ENCODE results near the gene GYPB.
"Not testable (repeated sequence)": the region's sequence is repeated elsewhere in the genome, so short reads cannot be mapped to it uniquely, and the experiment has no call there.

GRCh38 chr4:144050631-144051030, 31.5 kb upstream of the GYPB start:
- TF ChIP-seq, protein P1, sequence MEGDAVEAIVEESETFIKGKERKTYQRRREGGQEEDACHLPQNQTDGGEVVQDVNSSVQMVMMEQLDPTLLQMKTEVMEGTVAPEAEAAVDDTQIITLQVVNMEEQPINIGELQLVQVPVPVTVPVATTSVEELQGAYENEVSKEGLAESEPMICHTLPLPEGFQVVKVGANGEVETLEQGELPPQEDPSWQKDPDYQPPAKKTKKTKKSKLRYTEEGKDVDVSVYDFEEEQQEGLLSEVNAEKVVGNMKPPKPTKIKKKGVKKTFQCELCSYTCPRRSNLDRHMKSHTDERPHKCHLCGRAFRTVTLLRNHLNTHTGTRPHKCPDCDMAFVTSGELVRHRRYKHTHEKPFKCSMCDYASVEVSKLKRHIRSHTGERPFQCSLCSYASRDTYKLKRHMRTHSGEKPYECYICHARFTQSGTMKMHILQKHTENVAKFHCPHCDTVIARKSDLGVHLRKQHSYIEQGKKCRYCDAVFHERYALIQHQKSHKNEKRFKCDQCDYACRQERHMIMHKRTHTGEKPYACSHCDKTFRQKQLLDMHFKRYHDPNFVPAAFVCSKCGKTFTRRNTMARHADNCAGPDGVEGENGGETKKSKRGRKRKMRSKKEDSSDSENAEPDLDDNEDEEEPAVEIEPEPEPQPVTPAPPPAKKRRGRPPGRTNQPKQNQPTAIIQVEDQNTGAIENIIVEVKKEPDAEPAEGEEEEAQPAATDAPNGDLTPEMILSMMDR (IDR thresholded peaks at IDR 0.05) = not testable (repeated sequence)
- TF ChIP-seq, protein P2, sequence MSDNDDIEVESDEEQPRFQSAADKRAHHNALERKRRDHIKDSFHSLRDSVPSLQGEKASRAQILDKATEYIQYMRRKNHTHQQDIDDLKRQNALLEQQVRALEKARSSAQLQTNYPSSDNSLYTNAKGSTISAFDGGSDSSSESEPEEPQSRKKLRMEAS (CRISPR knock-in tag; IDR thresholded peaks at IDR 0.05) = not testable (repeated sequence)
- TF ChIP-seq, protein P3, sequence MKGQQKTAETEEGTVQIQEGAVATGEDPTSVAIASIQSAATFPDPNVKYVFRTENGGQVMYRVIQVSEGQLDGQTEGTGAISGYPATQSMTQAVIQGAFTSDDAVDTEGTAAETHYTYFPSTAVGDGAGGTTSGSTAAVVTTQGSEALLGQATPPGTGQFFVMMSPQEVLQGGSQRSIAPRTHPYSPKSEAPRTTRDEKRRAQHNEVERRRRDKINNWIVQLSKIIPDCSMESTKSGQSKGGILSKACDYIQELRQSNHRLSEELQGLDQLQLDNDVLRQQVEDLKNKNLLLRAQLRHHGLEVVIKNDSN (CRISPR knock-in tag; IDR thresholded peaks at IDR 0.05) = not testable (repeated sequence)
- not testable (repeated sequence) for TF ChIP-seq RORB (CRISPR knock-in tag; IDR thresholded peaks at IDR 0.05); NR2C2 (CRISPR knock-in tag; IDR thresholded peaks at IDR 0.05); MYBL2 (CRISPR knock-in tag; IDR thresholded peaks at IDR 0.05); USF2 (CRISPR knock-in tag; IDR thresholded peaks at IDR 0.05); ZBTB21 (CRISPR knock-in tag; IDR thresholded peaks at IDR 0.05; ENCODE audit: borderline replicate concordance); JUN (CRISPR knock-in tag; IDR thresholded peaks at IDR 0.05)

Measured in WTC11 (cell line).